Middle frontal gyrus (tissue), 1 donor: Measurements from ENCODE around the gene ATF7IP.
A peak's percentile ranks its signal among the peaks of the same experiment; 100 is the strongest.
"Not testable (repeated sequence)": the region's sequence is repeated elsewhere in the genome, so short reads cannot be mapped to it uniquely, and the experiment has no call there.

Source experiments
- DNase-seq: peaks from one replicate; pipeline ENCODE4 v3.0.0-alpha.2; 2015; ENCODE audit warnings: low spot score; ENCODE audit errors: extremely low spot score

ATF7IP gene

GRCh38 chr12:14373217-14373616, 7.7 kb downstream of the ATF7IP start:
- no peak for DNase-seq

DNA sequence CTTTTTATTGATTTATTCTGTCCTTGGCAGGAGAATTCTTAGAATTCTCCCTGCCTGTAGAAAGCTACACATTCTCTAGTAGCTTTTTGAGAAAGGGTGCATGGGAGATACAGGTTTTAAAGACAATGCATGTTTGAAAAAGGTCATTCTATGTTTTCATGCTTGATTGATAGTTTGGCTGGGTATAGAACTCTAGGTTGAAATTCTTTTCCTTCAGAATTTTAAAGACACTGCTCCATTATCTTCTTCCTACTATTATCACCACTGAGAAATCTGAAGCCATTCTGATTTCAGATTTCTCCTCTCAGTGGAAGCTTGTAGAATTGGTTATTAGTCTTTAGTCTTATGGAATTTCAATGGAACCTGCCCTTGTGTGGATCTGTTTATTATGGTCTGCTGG, 14.0 kb downstream of the ATF7IP start:
- DNase-seq = no peak

DNA sequence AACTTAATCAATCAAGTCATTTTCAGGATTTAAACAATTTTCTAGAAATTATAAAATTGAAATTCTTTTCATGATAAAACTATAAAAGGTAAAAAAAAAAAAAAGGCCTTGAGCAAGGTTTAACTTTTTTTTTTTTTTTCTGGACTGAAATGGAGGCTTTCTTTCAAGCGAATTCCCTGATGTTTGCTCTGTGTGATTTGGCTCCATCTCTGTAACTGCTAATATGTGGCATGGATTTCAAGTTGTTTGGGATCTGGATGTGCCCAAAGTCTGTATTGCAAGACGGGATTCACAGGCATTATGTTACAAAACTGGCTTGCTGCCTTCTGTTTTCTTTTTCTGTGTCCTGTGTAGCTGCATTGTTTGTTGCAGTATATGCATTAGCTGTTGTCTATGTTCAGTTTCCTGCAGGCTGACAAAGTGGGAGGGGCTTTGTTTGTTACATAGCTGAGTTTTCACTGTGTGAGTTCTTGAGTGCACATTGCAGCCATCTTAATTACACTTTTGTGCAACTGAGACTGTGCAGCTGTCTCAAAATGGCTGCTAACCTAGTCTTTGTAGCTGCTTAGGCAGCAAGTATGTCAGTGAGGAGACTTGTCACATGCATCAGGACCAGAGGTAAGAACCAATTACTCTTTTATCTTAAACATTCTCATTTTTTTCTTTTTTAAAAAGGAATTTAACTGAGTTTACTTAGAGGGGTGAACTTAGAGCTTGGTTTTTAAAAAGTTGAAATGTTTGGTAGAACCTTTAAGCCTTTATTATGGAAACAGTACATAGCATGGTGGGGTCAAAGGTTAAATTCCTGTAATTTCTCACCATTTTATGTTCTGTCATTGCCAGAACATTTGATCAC, 19.5 kb downstream of the ATF7IP start:
- DNase-seq = no peak

DNA sequence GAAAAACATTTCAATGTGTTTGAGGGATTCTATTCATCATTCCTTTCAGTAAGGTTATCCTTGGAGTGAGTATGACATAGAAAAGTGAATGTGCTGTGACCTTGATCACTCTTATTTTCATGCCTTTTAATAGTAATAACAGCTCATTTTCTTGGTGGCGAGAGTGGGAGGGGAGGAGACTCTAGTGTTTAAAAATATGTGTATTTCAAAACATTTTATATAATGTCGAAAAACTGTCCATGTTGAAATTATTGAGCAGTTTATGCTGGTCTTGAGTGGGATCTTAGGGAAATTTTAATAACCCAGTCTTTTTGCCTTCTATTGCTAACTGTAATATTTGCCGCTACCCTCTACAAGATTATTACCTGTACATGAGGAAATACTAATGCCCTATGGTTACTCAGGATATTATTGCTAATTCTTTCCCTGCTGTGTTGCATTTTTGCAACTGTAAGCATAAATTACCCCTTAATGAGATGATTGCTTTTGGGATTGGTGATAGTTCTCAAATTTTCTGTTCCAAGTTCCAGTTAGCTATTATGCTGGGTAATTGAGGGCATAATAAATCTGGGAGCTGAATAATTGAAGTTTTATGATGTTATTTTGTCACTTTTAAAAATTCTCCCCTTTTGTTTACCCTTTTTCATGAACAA, 21.9 kb downstream of the ATF7IP start:
- DNase-seq = no peak

DNA sequence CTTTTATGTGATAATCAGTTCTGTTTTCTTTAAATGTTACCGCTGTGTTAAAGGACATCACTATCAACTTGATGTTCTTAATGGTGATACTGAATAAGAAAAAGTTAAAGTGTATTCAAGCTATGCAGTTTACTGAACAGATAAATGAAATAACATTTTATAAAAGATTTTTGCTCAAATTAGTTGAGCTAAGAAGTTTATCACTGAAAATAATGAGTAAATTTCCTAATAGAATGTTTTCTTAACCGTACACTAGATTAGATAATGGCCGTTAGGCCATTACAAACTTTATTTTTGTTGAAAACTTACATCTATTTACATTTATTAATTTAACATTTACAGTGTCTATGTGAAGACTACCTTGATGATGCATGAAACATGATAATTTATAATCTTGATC, 25.0 kb downstream of the ATF7IP start:
- no peak for DNase-seq

GRCh38 chr12:14390870-14391530, 25.5 kb downstream of the ATF7IP start:
- no peak for DNase-seq

- no peak for DNase-seq
Observed at GRCh38 chr12:14393751-14394150, 28.3 kb downstream of the ATF7IP start.

DNA sequence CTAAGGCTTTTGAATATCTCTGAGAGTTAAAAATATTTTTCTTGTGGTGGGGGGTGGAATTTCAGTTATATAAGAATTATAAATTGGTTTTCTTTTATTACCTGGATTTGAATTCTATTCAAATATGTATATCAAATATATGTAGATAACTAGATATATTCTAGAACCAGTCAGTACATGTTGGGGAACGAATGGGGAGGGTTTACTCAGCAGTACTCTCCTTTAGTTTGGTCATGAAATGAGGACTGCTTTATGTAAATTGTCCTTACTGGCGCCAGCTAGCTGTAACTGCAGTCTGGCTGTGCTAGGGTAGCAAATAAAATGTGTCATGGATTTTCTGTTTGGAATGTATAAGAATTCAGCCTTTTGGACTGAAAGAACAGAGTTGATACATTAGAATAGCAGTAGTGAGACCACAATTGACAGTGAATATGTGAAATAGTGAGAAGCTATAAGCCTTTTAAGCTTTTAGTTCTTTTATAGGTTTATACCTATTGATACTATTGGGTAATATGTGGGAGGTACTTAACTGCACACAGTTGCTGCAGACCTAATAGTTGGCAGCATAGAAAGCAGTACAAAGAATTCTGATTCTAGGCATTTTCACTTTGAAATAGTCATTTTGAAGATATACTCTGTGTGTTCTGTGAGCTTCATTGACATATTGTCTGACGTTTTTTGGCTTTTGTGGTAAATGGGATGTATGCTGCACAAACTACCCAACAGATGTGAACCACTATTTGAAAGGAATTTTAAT, 29.0 kb downstream of the ATF7IP start:
- no peak for DNase-seq

- no peak for DNase-seq
Observed at GRCh38 chr12:14395074-14395778, 29.7 kb downstream of the ATF7IP start.

- DNase-seq = no peak
Observed at GRCh38 chr12:14396071-14396470, 30.6 kb downstream of the ATF7IP start.

GRCh38 chr12:14399871-14400270, 34.4 kb downstream of the ATF7IP start:
- DNase-seq = no peak

DNA sequence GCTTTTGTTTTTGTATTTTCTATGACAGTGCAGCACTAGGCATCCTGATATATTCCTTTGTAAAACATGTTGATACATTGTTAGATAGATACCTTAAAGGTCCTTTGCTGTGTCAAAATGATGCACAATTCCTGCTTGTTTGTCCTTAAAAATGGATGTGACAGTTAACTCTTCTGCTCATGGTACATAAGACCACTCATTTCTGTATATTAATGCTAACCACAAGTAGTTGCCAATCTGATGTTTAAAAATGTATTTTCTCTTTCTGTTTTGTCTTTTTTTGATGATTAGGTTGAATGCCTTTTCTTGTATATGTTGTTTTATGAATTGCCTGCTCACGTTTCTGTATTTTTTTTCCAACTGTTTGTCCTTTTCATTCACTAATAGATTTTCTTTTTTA, 35.1 kb downstream of the ATF7IP start:
- DNase-seq = no peak

GRCh38 chr12:14401267-14401666, 35.8 kb downstream of the ATF7IP start:
- not testable (repeated sequence) for DNase-seq

- no peak for DNase-seq
Observed at GRCh38 chr12:14402697-14403096, 37.2 kb downstream of the ATF7IP start.

- DNase-seq = no peak
Observed at GRCh38 chr12:14403293-14403692, 37.8 kb downstream of the ATF7IP start.

DNA sequence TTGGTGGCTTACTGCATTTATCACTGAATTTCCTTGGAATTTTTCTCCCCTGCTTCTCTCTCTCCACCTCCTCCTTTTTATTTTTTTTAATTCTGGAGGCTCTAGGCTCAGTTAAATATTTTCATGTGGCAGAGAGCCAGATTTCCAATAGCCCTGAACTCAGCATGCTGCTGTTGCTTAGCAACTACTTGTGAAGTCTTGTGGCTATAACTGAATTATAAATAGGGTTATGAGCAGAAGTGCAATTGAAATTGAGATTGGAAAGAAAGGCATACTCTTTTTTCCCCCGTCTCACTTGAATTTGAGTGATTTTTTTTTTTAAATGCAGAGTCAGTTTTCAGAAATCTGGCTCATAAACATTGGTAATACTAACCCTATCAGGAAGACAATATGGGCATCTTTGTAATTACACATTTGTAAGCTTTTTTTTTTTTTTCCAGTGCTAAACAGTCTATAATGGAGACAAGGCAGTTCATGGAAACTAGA, 38.3 kb downstream of the ATF7IP start:
- peak; percentile 58 for DNase-seq

DNA sequence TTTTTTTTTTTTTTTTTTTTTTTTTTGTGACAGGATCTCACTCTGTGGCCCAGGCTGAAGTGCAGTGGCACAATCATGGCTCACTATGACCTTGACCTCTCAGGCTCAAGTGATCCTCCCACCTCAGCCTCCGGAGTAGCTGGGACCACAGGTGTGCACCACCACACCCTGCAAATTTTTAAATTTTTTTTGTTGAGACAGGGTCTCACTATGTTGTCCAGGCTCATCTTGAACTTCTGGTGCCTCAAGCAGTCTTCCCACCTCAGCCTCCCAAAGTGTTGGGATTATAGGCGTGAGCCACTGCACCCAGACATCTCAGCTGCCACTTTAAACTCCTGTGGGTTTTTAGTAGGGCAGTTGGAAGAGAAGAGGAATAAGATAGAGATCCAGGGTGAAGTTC, 39.9 kb downstream of the ATF7IP start:
- DNase-seq = not testable (repeated sequence)

GRCh38 chr12:14408208-14408607, 42.7 kb downstream of the ATF7IP start:
- no peak for DNase-seq

DNA sequence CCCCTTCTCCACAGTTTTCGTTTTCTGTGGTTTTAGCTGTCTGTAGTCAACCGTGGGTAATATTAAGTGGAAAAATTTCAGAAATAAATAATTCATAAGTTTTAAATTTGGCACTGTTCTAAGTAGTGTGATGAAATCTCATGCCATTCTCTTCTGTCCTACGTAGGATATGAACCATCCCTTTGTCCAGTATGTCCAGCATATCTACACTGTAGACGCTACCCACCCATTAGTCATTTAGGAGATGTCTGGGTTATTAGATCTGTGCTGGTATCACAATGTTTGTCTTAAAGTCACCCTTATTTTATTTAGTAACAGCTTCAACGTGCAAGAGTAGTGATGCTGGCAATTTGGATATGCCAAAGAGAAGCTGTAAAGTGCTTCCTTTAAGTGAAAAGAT, 44.7 kb downstream of the ATF7IP start:
- DNase-seq = no peak

GRCh38 chr12:14410841-14411569, 45.5 kb downstream of the ATF7IP start:
- DNase-seq = no peak
